H1 (cell line): ENCODE measurements around the gene TPM2. TPM values are rescaled to one million over a fixed set of nuclear protein-coding genes. Genes with fewer than 3 reads are reported as not detected.

Experiments
- CTCF ChIA-PET: fragments of 300-600 bp; sonication (Branson Sonifier 250); formaldehyde crosslinking; loops from one replicate; lab custom pipeline; 2021; ENCODE audit not compliant: partially characterized antibody; lab: Charles Lee
- POLR2A ChIA-PET: fragments of 300-600 bp; sonication (Branson Sonifier 250); formaldehyde crosslinking; loops from one replicate; lab custom pipeline; 2021; ENCODE audit warnings: inconsistent platforms; ENCODE audit not compliant: partially characterized antibody; lab: Charles Lee
- DNase-seq, 2 experiments: peaks; one replicate each; pipeline versions ENCODE4 v3.0.0 to v3.0.0-alpha.2; 2010 to 2022; ENCODE audit warnings: low spot score in 2 of 2, low read depth in 1 of 2, mixed read lengths in 1 of 2
- FAIRE-seq: peaks from 2 replicates; lab custom pipeline; 2011; peaks lifted over from hg19 to GRCh38; lab: Jason Lieb, UNC
- H2AFZ ChIP-seq: 2 replicates; pipeline ENCODE4 v1.8.1; 2012; ENCODE audit warnings: low read length, inconsistent platforms
- H2AK5ac ChIP-seq: 2 replicates; pipeline ENCODE4 v1.6.1; 2013; ENCODE audit warnings: low read depth, low read length
- H2BK120ac ChIP-seq: replicated peaks from 2 replicates; pipeline ENCODE3; 2013; ENCODE audit warnings: low read depth, low read length, inconsistent platforms
- H2BK12ac ChIP-seq: 2 replicates; pipeline ENCODE4 v1.6.1; 2013; ENCODE audit warnings: low read depth, low read length
- H2BK15ac ChIP-seq: 2 replicates; pipeline ENCODE4 v1.6.1; 2013; ENCODE audit warnings: low read length
- H2BK20ac ChIP-seq: 2 replicates; pipeline ENCODE4 v1.6.1; 2013; ENCODE audit warnings: low read length
- H2BK5ac ChIP-seq: 2 replicates; pipeline ENCODE4 v1.6.1; 2013; ENCODE audit warnings: low read depth, low read length
- H3K14ac ChIP-seq: 2 replicates; pipeline ENCODE4 v1.6.1; 2013; ENCODE audit warnings: inconsistent platforms; ENCODE audit not compliant: insufficient read length
- H3K18ac ChIP-seq: 2 replicates; pipeline ENCODE4 v1.6.1; 2013; ENCODE audit warnings: low read length; ENCODE audit errors: extremely low read depth
- H3K23ac ChIP-seq: 2 replicates; pipeline ENCODE4 v1.6.1; 2013; ENCODE audit warnings: inconsistent platforms; ENCODE audit not compliant: insufficient read length
- H3K23me2 ChIP-seq: 2 replicates; pipeline ENCODE4 v1.6.1; 2013; ENCODE audit warnings: low read depth, low read length
- H3K27ac ChIP-seq: 2 replicates; pipeline ENCODE4 v1.6.1; 2011; ENCODE audit warnings: low read depth, low read length, inconsistent platforms
- H3K27me3 ChIP-seq, 4 experiments: replicated peaks in 1 of 4; 1 replicate in 1 of 4; 2 replicates in 3 of 4; pipeline versions ENCODE4 v1.6.1 to v1.8.1; 2011 to 2013; ENCODE audit warnings: low read length in 3 of 4, mild to moderate bottlenecking in 3 of 4, inconsistent platforms in 2 of 4, mixed read lengths in 2 of 4, moderate library complexity in 1 of 4; ENCODE audit not compliant: control insufficient read depth in 3 of 4, insufficient read depth in 3 of 4; ENCODE audit errors: extremely low read depth in 1 of 4
- H3K36me3 ChIP-seq, 4 experiments: 2 replicates each; pipeline versions ENCODE4 v1.6.1 to v1.8.1; 2011 to 2013; ENCODE audit warnings: mild to moderate bottlenecking in 4 of 4, low read length in 3 of 4, moderate library complexity in 2 of 4, control low read depth in 1 of 4, inconsistent platforms in 1 of 4; ENCODE audit not compliant: insufficient read depth in 4 of 4, control insufficient read depth in 2 of 4
- H3K4ac ChIP-seq: replicated peaks from 2 replicates; pipeline ENCODE3; 2013; ENCODE audit warnings: low read length, low read depth, mixed read lengths, inconsistent platforms; ENCODE audit not compliant: insufficient read length
- H3K4me1 ChIP-seq, 4 experiments: replicated peaks in 1 of 4; 1 replicate in 1 of 4; 2 replicates in 3 of 4; pipeline versions ENCODE4 v1.6.1 to v1.8.1; 2011 to 2013; ENCODE audit warnings: low read length in 3 of 4, inconsistent platforms in 2 of 4, mixed read lengths in 1 of 4; ENCODE audit not compliant: insufficient read depth in 4 of 4, control insufficient read depth in 3 of 4
- H3K4me2 ChIP-seq, 2 experiments: 2 replicates each; pipeline versions ENCODE4 v1.6.1 to v1.8.1; 2011 to 2013; ENCODE audit warnings: low read depth in 2 of 2, low read length in 2 of 2, control low read depth in 1 of 2, inconsistent platforms in 1 of 2, mild to moderate bottlenecking in 1 of 2; ENCODE audit not compliant: insufficient read depth in 1 of 2
- H3K4me3 ChIP-seq, 4 experiments: fragments of 200-600, 300-600 bp in 1 of 4; sonication (generic), shearing (Covaris generic), sonication (Bioruptor Twin) in 1 of 4; 2 replicates each; pipeline versions ENCODE4 v1.5.1 to v1.8.1; 2011 to 2016; ENCODE audit warnings: low read length in 4 of 4, low read depth in 3 of 4, control low read depth in 2 of 4, inconsistent platforms in 2 of 4, mild to moderate bottlenecking in 2 of 4, mixed read lengths in 1 of 4, moderate library complexity in 1 of 4; ENCODE audit not compliant: insufficient read depth in 2 of 4; ENCODE audit errors: extremely low read depth in 1 of 4
- H3K56ac ChIP-seq: replicated peaks from 2 replicates; pipeline ENCODE3; 2013; ENCODE audit warnings: low read depth, mild to moderate bottlenecking, mixed read lengths, low read length, inconsistent platforms; ENCODE audit not compliant: insufficient read length
- H3K79me1 ChIP-seq: 2 replicates; pipeline ENCODE4 v1.6.1; 2013; ENCODE audit warnings: low read depth, low read length, control low read depth
- H3K79me2 ChIP-seq, 2 experiments: 2 replicates each; pipeline versions ENCODE4 v1.6.1 to v1.8.1; 2012 to 2013; ENCODE audit warnings: low read length in 2 of 2, mild to moderate bottlenecking in 2 of 2, inconsistent platforms in 1 of 2; ENCODE audit not compliant: insufficient read depth in 2 of 2, control insufficient read depth in 1 of 2
- H3K9ac ChIP-seq, 4 experiments: replicated peaks in 1 of 4; 1 replicate in 1 of 4; 2 replicates in 3 of 4; pipeline versions ENCODE4 v1.6.1 to v1.8.1; 2011 to 2013; ENCODE audit warnings: low read depth in 3 of 4, low read length in 3 of 4, control low read depth in 2 of 4, mild to moderate bottlenecking in 2 of 4, moderate library complexity in 2 of 4, inconsistent platforms in 1 of 4; ENCODE audit errors: extremely low read depth in 1 of 4
- H3K9me3 ChIP-seq, 2 experiments: 2 replicates each; pipeline versions ENCODE4 v1.6.1 to v1.8.1; 2012 to 2013; ENCODE audit warnings: mild to moderate bottlenecking in 2 of 2, moderate library complexity in 2 of 2, control low read depth in 1 of 2, inconsistent platforms in 1 of 2, low read depth in 1 of 2, low read length in 1 of 2, mixed read lengths in 1 of 2; ENCODE audit not compliant: insufficient read depth in 2 of 2
- H4K20me1 ChIP-seq, 2 experiments: replicated peaks in 1 of 2; 2 replicates each; pipeline versions ENCODE3 to v1.8.1; 2011 to 2013; ENCODE audit warnings: inconsistent platforms in 2 of 2, low read length in 2 of 2, mild to moderate bottlenecking in 1 of 2; ENCODE audit not compliant: insufficient read depth in 2 of 2, control insufficient read depth in 1 of 2
- H4K5ac ChIP-seq: 2 replicates; pipeline ENCODE4 v1.6.1; 2013; ENCODE audit warnings: low read length, low read depth, mixed read lengths, inconsistent platforms; ENCODE audit not compliant: insufficient read length
- H4K8ac ChIP-seq: 2 replicates; pipeline ENCODE4 v1.8.0; 2013; ENCODE audit warnings: mild to moderate bottlenecking, moderate library complexity, low read length, inconsistent platforms; ENCODE audit not compliant: insufficient read depth; ENCODE audit errors: extremely low read depth
- H4K91ac ChIP-seq: replicated peaks from 2 replicates; pipeline ENCODE3; 2013; ENCODE audit warnings: low read length, mixed read lengths, inconsistent platforms; ENCODE audit not compliant: insufficient read length
- CTBP2 ChIP-seq: IDR thresholded peaks from 2 replicates; pipeline ENCODE4 v1.7.0; 2011; ENCODE audit warnings: borderline replicate concordance, mild to moderate bottlenecking, moderate library complexity, mixed read lengths, low read length; ENCODE audit not compliant: insufficient read depth, insufficient read length
- EP300 ChIP-seq, 2 experiments: IDR thresholded peaks; 1 replicate in 1 of 2; 2 replicates in 1 of 2; pipeline ENCODE4 v1.6.1; 2011 to 2012; ENCODE audit warnings: low read depth in 2 of 2, low read length in 2 of 2, mild to moderate bottlenecking in 2 of 2, borderline replicate concordance in 1 of 2, inconsistent platforms in 1 of 2, moderate library complexity in 1 of 2
- KDM1A ChIP-seq: fragments of 200-600, 300-600 bp; sonication (generic); IDR thresholded peaks from 2 replicates; pipeline ENCODE4 v1.7.1; 2016; ENCODE audit warnings: mild to moderate bottlenecking, low read length, borderline replicate concordance
- TAF1 ChIP-seq: IDR thresholded peaks from 2 replicates; pipeline ENCODE4 v1.6.1; 2011; ENCODE audit warnings: mild to moderate bottlenecking, low read depth, low read length
- WGBS, 2 experiments: shearing (Covaris generic) in 1 of 2; methylation state at CpG; one replicate each; pipeline versions ENCODE4 v1.1.6 to v1.1.7; 2013 to 2015; ENCODE audit warnings: low lambda C conversion rate in 2 of 2, mixed read lengths in 2 of 2, inconsistent platforms in 1 of 2, low coverage in 1 of 2, missing lambda C conversion rate in 1 of 2; ENCODE audit not compliant: insufficient replicate concordance in 2 of 2, insufficient coverage in 1 of 2, insufficient read length in 1 of 2; ENCODE audit errors: extremely low coverage in 1 of 2, missing lambda C conversion rate in 1 of 2; 5-methylcytosine and 5-hydroxymethylcytosine counted together
- polyA plus RNA-seq, 7 experiments: library from polyadenylated mRNA; depleted of rRNA in 3 of 7; stranded (reverse) in 5 of 7; unstranded in 2 of 7; fragments of >200 nt in 5 of 7; fragments of 200-250 nt in 2 of 7; gene quantifications; 1 replicate in 5 of 7; 2 replicates in 1 of 7; 4 replicates in 1 of 7; pipeline versions ENCODE4 v1.2.1 to v1.2.3, GENCODE V29; 2011 to 2013; ENCODE audit warnings: missing spikeins in 2 of 7, mixed read lengths in 2 of 7
- total RNA-seq: library from RNA; stranded (reverse); fragmentation: NEBNext Ultra II Directional; extraction: Animal tissue kit (Norgen Biotek cat#: 25700); gene quantifications from 2 replicates; pipeline ENCODE4 v1.2.1, GENCODE V29; 2021

Gene TPM2
- total and polyA plus RNA-seq, 2 of the 8 experiments (the other 6 are each of a cell fraction or from before 2014, with no cell fraction given) = 62.5 to 181 TPM

- Histone ChIP-seq H3K18ac (no peak overlapping the region), H4K5ac (no peak overlapping the region), H3K4ac (no peak overlapping the region), H3K36me3 (no peaks in the 10 kb centered on the region), H2AFZ (no peak overlapping the region), H3K23me2 (peaks cover 2% of the 10 kb centered on the region; the same call in 1 of the 2 replicates), H2BK15ac (peak overlapping the region; percentile 31; the same call in 1 of the 2 replicates), H4K91ac (no peak overlapping the region), H4K20me1 (no peaks in the 10 kb centered on the region), H3K14ac (no peak overlapping the region), H3K56ac (no peak overlapping the region), H3K9me3 (no peaks in the 10 kb centered on the region), H3K4me3 (no peak overlapping the region), H3K79me1 (no peaks in the 10 kb centered on the region), H3K4me1 (peaks cover 0 to 12% (median under 1%) of the 10 kb centered on the region in 4 experiments; a peak in 5 of 7 replicates), H2BK120ac (no peak overlapping the region), H2BK5ac (no peak overlapping the region), H2AK5ac (no peak overlapping the region), H2BK12ac (no peak overlapping the region), H3K79me2 (no peaks in the 10 kb centered on the region), H3K9ac (no peak overlapping the region), H4K8ac (no peak overlapping the region), H3K4me2 (no peak overlapping the region), H2BK20ac (no peak overlapping the region), H3K27me3 (peaks cover 0 to 3% (median 3%) of the 10 kb centered on the region in 4 experiments; a peak in 4 of 7 replicates), H3K23ac (no peak overlapping the region), H3K27ac (no peak overlapping the region)
- ChIA-PET CTCF (interaction anchor here (0.6 to 6.3 kb wide), 7 partner anchors 9 to 96 kb away, joined by 3 to 77 read pairs (median 20); partner anchors contain the start of genes ARHGEF39, CCDC107 and RMRP), POLR2A (interaction anchor here (0.6 to 7.6 kb wide), 8 partner anchors 9 to 54 kb away, joined by 4 to 63 read pairs (median 9); partner anchors contain the start of genes ARHGEF39, CCDC107, RMRP and TPM2)
- no peak for TF ChIP-seq EP300 (IDR thresholded peaks at IDR 0.05; ENCODE audit: borderline replicate concordance in 1 of 2, low read depth in 2 of 2, low read length in 2 of 2)
- no peak for TF ChIP-seq KDM1A
- TF ChIP-seq CTBP2 = no peak
- TF ChIP-seq TAF1 = no peak
- 93% methylated on average over 3 of the region's 3 CpGs; no CpG with 5 or more reads in 1 of the 2 experiments for WGBS, 2 experiments
- FAIRE-seq = no peak
- no peak for DNase-seq
Observed at GRCh38 chr9:35674025-35674361, 15.7 kb downstream of the TPM2 start.
